Stomach (tissue), 9 donors: ENCODE data around the gene BIN1. TPM values are rescaled to one million over a fixed set of nuclear protein-coding genes. Genes with fewer than 3 reads are reported as not detected.

Experiments used
- DNase-seq, 2 donors: peaks; one replicate each; pipeline versions ENCODE4 v3.0.0 to v3.0.0-alpha.2; 2013 to 2019
- H3K27ac ChIP-seq, 5 donors: fragments of 200-600 bp in 4 of 5; sonication (generic) in 4 of 5; one replicate each; pipeline ENCODE4 v1.5.1; 2013 to 2019; ENCODE audit warnings: mild to moderate bottlenecking in 1 of 5, moderate library complexity in 1 of 5
- H3K27me3 ChIP-seq, 3 donors: fragments of 200-600 bp; sonication (generic); one replicate each; pipeline ENCODE4 v1.5.1; 2017 to 2019; ENCODE audit warnings: mixed run types in 1 of 3
- H3K36me3 ChIP-seq, 4 donors: fragments of 200-600 bp; sonication (generic); 1 replicate in 3 of 4; 2 replicates in 1 of 4; pipeline ENCODE4 v1.5.1; 2016 to 2019
- H3K4me1 ChIP-seq, 4 donors: fragments of 200-600 bp; sonication (generic); one replicate each; pipeline ENCODE4 v1.5.1; 2016 to 2019
- H3K4me3 ChIP-seq, 4 donors: fragments of 200-600 bp; sonication (generic) in 3 of 4; one replicate each; pipeline ENCODE4 v1.5.1; 2016 to 2019; ENCODE audit warnings: mild to moderate bottlenecking in 1 of 4
- H3K9me3 ChIP-seq, 4 donors: fragments of 200-600 bp; sonication (generic); one replicate each; pipeline ENCODE4 v1.5.1; 2016 to 2019
- EP300 ChIP-seq: sonication (generic); formaldehyde crosslinking; IDR thresholded peaks from one replicate; pipeline ENCODE4 v1.6.1; 2017; ENCODE audit warnings: antibody characterized with exemption
- POLR2A ChIP-seq, 4 donors: fragments of 450-650 bp; IDR thresholded peaks; one replicate each; pipeline ENCODE4 v1.6.1; 2016; ENCODE audit warnings: antibody characterized with exemption in 4 of 4, control low read depth in 2 of 4, mild to moderate bottlenecking in 1 of 4, moderate library complexity in 1 of 4
- POLR2AphosphoS5 ChIP-seq, 3 donors: sonication (generic); formaldehyde crosslinking; IDR thresholded peaks; one replicate each; pipeline ENCODE4 v1.6.1; 2016; ENCODE audit warnings: antibody characterized with exemption in 3 of 3
- WGBS, 5 donors: extraction: QIAGEN DNeasy Blood & Tissue Kit in 3 of 5; methylation state at CpG; one replicate each; pipeline versions ENCODE4 v1.1.5 to v1.1.7; 2013 to 2018; 5-methylcytosine and 5-hydroxymethylcytosine counted together
- intact Hi-C: fragments of 100-400 bp; cut with DNase I; formaldehyde crosslinking; loops from one replicate; pipeline ENCODE4 v1.15.1; 2023; ENCODE audit warnings: low total_unique reads
- polyA plus RNA-seq, 3 donors: library from polyadenylated mRNA; stranded (reverse); fragments of 200-250 nt; gene quantifications; one replicate each; pipeline ENCODE4 v1.2.3, GENCODE V29; 2013
- total RNA-seq, 5 donors: library from RNA; depleted of rRNA; stranded (reverse); fragments of >200 nt; gene quantifications; one replicate each; pipeline versions ENCODE4 v1.1.0 to v1.2.3, GENCODE V29; 2014 to 2016
- TF ChIP-seq, protein P1 (sequence below), 7 experiments: fragments of 450-650 bp in 4 of 7; fragments of 200-600 bp in 3 of 7; sonication (generic) in 3 of 7; IDR thresholded peaks; one replicate each; pipeline ENCODE4 v1.5.1; 2016 to 2019; ENCODE audit warnings: antibody characterized with exemption in 7 of 7, control low read depth in 2 of 7, mild to moderate bottlenecking in 1 of 7
- donor health status: healthy with polysubstance abuse.
- donor health status: Bipolar disorder and iron deficiency.
- donor health status: healthy.

The BIN1 gene
- total and polyA plus RNA-seq, 8 donors = 39.1 to 175 (median 47.8) TPM

DNA sequence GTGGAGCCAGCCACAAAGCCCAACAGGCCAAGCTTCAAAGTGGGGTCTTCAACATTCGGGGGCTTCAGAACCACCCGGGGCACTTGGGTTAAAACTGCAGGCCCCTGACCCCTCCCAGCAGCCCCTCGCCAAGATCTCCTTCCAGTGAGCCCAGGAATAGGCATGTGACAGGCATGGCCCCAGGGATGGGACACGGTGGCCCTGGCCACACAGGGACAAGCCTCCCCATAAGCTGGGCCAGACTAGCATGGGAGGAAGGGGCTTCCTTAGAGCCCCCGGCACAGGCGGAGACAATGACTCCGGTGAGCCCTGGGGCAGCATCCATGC is 52.4 kb downstream of the BIN1 start:
- WGBS, 5 donors = 87 to 97% (median 91%) methylated on average over 6 to 7 of the region's 7 CpGs
- no peak for DNase-seq
- TF ChIP-seq, protein P1, sequence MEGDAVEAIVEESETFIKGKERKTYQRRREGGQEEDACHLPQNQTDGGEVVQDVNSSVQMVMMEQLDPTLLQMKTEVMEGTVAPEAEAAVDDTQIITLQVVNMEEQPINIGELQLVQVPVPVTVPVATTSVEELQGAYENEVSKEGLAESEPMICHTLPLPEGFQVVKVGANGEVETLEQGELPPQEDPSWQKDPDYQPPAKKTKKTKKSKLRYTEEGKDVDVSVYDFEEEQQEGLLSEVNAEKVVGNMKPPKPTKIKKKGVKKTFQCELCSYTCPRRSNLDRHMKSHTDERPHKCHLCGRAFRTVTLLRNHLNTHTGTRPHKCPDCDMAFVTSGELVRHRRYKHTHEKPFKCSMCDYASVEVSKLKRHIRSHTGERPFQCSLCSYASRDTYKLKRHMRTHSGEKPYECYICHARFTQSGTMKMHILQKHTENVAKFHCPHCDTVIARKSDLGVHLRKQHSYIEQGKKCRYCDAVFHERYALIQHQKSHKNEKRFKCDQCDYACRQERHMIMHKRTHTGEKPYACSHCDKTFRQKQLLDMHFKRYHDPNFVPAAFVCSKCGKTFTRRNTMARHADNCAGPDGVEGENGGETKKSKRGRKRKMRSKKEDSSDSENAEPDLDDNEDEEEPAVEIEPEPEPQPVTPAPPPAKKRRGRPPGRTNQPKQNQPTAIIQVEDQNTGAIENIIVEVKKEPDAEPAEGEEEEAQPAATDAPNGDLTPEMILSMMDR (IDR thresholded peaks at IDR 0.05) = no peak
- TF ChIP-seq POLR2AphosphoS5 (IDR thresholded peaks at IDR 0.05) (no peak), EP300 (no peak), POLR2A (IDR thresholded peaks at IDR 0.05) (no peak)

DNA sequence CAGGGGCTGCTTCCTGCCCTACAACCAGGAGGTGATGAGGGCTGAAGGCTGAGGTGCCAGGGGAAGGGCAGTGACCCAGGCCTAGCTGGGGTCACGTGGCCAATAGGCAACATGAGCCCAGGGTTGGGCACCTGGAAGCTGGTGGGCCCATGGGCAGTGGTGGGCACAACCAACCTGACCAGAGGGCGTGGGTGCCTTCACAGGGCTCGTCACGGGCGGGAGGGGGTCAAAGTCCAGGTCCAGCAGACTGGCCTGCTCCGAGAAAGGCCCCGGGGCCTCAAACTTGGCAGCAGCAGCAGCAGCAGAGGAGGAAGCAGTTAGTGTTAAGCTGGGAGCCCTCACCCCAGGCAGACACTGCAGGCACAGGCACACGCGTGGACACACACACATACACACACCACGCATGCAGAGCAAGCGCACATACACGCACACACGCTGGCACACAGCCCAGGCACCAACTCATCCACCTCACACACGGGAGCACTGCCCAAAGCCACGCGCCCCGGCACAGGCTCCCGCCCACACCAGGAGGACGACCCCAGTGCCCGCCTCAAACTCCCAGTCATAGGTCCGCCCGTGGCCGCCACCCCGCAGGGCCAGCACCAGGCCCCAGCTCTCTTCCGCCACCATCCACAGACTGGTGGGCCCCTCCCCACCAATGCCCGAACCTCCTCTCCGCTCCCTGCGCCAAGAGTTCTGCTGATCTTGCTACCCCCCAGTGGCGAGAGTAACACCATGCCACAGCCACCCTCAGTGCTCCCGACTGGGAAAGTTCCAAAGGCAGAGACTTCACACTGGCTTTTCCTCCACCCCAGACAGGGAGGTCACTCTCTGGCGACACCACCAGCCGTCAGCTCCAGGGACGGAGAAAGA is 53.0 kb downstream of the BIN1 start:
- peak; percentile 58 to 66 for DNase-seq
- no peaks in the 10 kb centered on the region for H3K27me3 ChIP-seq
- intact Hi-C loops = no loop called here
- WGBS, 5 donors = 48 to 65% (median 55%) methylated on average over 25 to 33 of the region's 33 CpGs
- H3K4me3 ChIP-seq = no peak overlapping the region
- peaks cover 5 to 28% (median 20%) of the 10 kb centered on the region in 4 donors for H3K4me1 ChIP-seq
- peaks cover 2 to 78% (median 59%) of the 10 kb centered on the region in 4 donors for H3K36me3 ChIP-seq
- H3K9me3 ChIP-seq = no peaks in the 10 kb centered on the region
- TF ChIP-seq POLR2A (IDR thresholded peaks at IDR 0.05) (no peak), POLR2AphosphoS5 (IDR thresholded peaks at IDR 0.05) (no peak), EP300 (no peak)
- TF ChIP-seq, protein P1 (IDR thresholded peaks at IDR 0.05) = no peak
- peak overlapping the region in 2 of 5 donors; percentile 25 to 29 for H3K27ac ChIP-seq

More for the DNA sequence above, 52.4 kb downstream of the BIN1 start:
- peaks cover 2 to 78% (median 60%) of the 10 kb centered on the region in 4 donors for H3K36me3 ChIP-seq
- intact Hi-C loops = no loop called here
- no peaks in the 10 kb centered on the region for H3K27me3 ChIP-seq
- H3K27ac ChIP-seq = no peak overlapping the region
- no peaks in the 10 kb centered on the region for H3K9me3 ChIP-seq
- H3K4me3 ChIP-seq = no peak overlapping the region
- peaks cover 5 to 28% (median 20%) of the 10 kb centered on the region in 4 donors for H3K4me1 ChIP-seq

DNA sequence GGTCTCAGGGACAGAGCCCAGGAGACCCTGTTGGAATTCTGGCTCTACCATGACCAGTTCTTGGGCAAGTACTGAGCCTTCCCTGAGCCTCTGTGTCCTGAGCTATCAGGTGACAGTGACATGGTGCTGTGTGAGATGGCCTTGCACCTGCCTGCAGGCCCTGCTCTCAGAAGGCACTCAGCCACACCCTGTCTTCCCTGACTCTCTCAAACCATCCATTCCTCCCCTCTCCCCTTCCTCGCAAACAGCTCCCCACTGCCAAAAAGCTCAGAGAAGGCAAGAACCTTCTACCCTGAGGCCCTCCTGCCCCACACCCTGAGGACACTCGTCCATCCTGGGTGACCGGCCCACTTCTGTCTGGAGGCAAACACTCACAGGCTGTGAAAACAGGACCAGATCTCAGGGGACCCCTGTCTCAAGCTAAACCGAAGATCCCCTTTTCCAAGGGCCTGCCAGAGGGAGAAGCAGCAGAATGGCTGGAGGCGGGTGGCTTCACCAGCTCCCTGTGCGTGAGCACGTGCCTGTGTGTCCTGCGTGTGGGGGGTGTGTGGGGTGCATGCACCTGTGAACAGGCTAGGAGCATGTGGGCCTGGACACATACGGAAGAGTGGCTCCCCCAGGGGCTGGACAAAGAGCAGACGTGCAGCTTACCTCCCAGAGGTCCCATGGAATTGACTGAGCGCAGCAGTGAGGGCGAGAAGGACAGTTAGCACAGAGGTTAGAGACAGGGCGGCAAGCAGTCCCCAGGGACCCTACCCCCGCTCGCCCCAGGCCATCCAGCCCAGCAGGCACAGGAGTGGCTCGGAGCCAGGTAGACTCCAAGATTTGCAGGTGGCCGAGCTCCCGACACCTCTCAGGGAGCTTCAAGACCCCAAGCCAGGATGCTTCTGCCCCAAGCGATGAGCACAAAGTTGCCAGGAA is 53.9 kb downstream of the BIN1 start:
- H3K4me1 ChIP-seq = peaks cover 5 to 28% (median 20%) of the 10 kb centered on the region in 4 donors
- no peak for DNase-seq
- peak overlapping the region in 1 of 5 donors; percentile 25 for H3K27ac ChIP-seq
- no peaks in the 10 kb centered on the region for H3K9me3 ChIP-seq
- intact Hi-C loops = no loop called here
- no peaks in the 10 kb centered on the region for H3K27me3 ChIP-seq
- no peak overlapping the region for H3K4me3 ChIP-seq
- peaks cover 2 to 78% (median 59%) of the 10 kb centered on the region in 4 donors for H3K36me3 ChIP-seq
- 89 to 93% (median 90%) methylated on average over 17 to 19 of the region's 19 CpGs for WGBS, 5 donors
- TF ChIP-seq, protein P1 (IDR thresholded peaks at IDR 0.05) = no peak
- no peak for TF ChIP-seq POLR2AphosphoS5 (IDR thresholded peaks at IDR 0.05)
- TF ChIP-seq POLR2A (IDR thresholded peaks at IDR 0.05) = no peak

DNA sequence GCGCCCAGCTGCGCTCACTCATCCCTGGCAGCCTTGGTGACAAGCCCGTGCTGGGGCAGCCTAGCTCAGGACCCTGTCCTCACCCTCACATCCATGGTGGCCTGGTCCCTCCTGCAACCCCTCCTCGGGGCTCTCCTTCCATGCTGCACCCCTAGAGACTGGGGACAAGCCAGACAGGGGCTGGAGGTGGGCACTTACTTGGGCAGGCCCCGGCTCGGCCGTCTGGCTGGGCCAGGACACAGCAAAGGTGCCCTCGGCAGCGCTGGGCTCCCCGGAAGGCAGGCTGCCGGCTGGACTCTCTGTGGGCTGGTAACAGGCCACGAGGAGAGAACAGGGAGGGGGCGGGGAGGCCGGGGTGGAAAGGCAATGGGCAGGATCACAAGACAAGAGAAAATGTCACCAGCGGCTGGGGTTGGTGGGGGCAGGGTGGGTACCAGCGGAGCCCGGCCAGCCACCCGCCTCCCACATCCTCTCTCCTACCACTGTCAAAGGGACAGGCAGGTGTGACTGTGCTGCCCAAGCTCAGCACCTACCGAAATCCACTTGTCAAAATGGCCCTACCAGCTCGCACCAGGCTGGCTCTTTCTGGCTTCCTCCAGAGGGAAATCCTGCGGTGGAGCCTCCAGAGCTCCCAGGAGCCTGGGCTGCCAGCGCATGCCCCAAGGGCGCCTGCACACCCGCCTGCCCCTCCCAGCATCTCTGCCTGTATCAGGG is 54.7 kb downstream of the BIN1 start:
- intact Hi-C loops = no loop called here
- 83 to 91% (median 88%) methylated on average over 14 to 24 of the region's 24 CpGs for WGBS, 5 donors
- peaks cover 8 to 78% (median 57%) of the 10 kb centered on the region in 4 donors for H3K36me3 ChIP-seq
- peak in 1 of 2 donors; percentile 11 for DNase-seq
- H3K4me3 ChIP-seq = no peak overlapping the region
- H3K4me1 ChIP-seq = peaks cover 5 to 28% (median 20%) of the 10 kb centered on the region in 4 donors
- H3K9me3 ChIP-seq = no peaks in the 10 kb centered on the region
- TF ChIP-seq POLR2AphosphoS5 (IDR thresholded peaks at IDR 0.05) = no peak
- TF ChIP-seq EP300 = no peak
- TF ChIP-seq POLR2A (IDR thresholded peaks at IDR 0.05) = no peak
- TF ChIP-seq, protein P1 (IDR thresholded peaks at IDR 0.05) = no peak
- H3K27ac ChIP-seq = no peak overlapping the region
- no peaks in the 10 kb centered on the region for H3K27me3 ChIP-seq
